Left renal pelvis (tissue), 4 donors: Measurements from ENCODE around the gene RABL2B. TPM values are rescaled to one million over a fixed set of nuclear protein-coding genes. Genes with fewer than 3 reads are reported as not detected.

Experiments used
- DNase-seq, 4 donors: peaks; one replicate each; pipeline ENCODE4 v3.0.0-alpha.2; 2013; ENCODE audit warnings: low read depth in 4 of 4, low spot score in 3 of 4
- polyA plus RNA-seq, 4 donors: library from polyadenylated mRNA; unstranded; fragments of 120-200 nt; gene quantifications; one replicate each; pipeline ENCODE4 v1.2.1, GENCODE V29; 2013; ENCODE audit not compliant: insufficient read length in 4 of 4

The RABL2B gene
- polyA plus RNA-seq, 4 donors: 33.9 to 82.3 (median 54.0) TPM

DNA sequence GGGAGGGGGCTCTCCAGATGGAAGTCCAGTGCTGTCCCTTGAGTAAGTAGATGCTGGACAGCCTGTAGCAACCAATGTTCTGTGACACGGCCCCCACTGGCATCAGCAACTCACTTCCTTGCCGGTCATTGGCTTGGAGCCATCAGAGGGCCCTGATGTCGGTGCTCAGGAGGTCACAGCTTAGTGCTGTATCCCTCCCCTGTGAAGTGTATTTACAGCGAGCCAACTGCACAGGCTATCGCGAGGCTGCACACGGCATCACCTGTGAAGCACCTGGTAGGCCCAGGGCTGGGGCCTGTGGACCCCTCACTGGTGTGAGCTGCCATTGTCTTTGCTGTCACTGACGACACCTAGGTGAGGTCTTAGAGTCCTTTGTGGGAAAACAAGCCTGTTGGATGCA lies 58.8 kb downstream of the RABL2B start:
- DNase-seq: no peak

GRCh38 chr22:50723991-50724390 lies 59.4 kb downstream of the RABL2B start:
- DNase-seq: no peak

GRCh38 chr22:50722716-50723428 lies 60.6 kb downstream of the RABL2B start:
- no peak for DNase-seq

DNA sequence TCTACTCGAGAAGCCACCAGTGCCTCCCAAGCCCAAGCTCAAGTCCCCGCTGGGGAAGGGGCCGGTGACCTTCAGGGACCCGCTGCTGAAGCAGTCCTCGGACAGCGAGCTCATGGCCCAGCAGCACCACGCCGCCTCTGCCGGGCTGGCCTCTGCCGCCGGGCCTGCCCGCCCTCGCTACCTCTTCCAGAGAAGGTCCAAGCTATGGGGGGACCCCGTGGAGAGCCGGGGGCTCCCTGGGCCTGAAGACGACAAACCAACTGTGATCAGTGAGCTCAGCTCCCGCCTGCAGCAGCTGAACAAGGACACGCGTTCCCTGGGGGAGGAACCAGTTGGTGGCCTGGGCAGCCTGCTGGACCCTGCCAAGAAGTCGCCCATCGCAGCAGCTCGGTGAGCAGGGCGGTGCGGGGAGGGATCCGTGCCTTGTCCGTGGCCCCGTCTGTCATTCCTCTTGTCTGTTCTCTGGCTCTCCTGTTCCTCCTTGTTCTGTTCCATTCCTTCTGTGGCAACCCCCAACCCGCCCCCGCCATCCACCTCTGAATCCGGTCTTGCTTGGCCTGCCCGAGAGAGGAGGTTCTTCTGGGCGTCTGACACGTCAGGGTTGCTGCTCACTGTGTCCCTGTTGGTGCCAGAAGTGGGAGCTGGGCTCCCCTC lies 61.3 kb downstream of the RABL2B start:
- DNase-seq: no peak

DNA sequence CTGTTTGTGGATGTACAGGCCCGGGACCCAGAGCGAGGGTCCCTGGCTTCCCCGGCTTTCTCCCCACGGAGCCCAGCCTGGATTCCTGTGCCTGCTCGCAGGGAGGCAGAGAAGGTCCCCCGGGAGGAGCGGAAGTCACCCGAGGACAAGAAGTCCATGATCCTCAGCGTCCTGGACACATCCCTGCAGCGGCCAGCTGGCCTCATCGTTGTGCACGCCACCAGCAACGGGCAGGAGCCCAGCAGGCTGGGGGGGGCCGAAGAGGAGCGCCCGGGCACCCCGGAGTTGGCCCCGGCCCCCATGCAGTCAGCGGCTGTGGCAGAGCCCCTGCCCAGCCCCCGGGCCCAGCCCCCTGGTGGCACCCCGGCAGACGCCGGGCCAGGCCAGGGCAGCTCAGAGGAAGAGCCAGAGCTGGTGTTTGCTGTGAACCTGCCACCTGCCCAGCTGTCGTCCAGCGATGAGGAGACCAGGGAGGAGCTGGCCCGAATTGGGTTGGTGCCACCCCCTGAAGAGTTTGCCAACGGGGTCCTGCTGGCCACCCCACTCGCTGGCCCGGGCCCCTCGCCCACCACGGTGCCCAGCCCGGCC lies 62.1 kb downstream of the RABL2B start:
- no peak for DNase-seq

DNA sequence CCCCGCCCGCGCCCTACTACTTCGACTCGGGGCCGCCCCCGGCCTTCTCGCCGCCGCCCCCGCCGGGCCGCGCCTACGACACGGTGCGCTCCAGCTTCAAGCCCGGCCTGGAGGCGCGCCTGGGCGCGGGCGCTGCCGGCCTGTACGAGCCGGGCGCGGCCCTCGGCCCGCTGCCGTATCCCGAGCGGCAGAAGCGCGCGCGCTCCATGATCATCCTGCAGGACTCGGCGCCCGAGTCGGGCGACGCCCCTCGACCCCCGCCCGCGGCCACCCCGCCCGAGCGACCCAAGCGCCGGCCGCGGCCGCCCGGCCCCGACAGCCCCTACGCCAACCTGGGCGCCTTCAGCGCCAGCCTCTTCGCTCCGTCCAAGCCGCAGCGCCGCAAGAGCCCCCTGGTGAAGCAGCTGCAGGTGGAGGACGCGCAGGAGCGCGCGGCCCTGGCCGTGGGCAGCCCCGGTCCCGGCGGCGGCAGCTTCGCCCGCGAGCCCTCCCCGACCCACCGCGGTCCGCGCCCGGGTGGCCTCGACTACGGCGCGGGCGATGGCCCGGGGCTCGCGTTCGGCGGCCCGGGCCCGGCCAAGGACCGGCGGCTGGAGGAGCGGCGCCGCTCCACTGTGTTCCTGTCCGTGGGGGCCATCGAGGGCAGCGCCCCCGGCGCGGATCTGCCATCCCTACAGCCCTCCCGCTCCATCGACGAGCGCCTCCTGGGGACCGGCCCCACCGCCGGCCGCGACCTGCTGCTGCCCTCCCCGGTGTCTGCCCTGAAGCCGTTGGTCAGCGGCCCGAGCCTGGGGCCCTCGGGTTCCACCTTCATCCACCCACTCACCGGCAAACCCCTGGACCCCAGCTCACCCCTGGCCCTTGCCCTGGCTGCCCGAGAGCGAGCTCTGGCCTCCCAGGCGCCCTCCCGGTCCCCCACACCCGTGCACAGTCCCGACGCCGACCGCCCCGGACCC lies 62.9 kb downstream of the RABL2B start:
- DNase-seq: no peak

DNA sequence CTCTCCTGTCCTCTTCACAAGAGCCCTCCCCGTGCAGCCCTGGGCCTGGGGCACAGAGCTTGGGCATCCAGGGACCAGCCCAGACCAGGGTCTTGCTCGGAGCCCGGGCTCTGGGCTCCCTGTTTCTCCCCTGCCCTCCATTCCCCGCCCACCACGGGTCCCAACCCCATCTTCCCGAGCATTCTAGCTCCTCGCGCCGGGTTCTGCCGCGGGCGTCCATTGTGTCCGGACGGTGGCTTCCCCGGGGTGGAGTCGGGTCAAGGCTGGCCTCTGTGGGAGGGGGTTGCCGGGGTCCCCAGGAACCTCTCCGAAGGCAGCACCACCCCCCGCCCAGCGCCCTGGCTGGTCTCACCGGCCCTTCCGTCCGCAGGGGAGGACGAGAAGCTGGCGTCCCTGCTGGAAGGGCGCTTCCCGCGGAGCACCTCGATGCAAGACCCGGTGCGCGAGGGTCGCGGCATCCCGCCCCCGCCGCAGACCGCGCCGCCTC lies 63.6 kb downstream of the RABL2B start:
- DNase-seq: no peak

DNA sequence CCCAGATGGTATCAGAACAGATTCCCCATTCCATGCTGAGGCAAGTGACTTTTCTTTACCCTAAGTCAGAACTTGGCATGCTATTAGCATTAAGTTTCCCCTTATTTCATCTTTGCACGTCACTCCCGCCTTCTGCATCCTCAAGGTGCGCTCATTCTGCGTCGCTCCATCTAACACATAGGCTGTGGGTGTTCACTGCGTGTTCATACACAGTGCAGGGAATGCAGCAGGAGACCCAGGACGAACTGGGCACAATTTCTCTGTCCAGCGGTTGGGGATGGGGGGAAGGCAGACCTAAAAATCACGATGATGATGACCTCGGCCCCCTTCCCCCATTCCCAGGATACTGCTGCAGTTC lies 65.1 kb downstream of the RABL2B start:
- DNase-seq: no peak

DNA sequence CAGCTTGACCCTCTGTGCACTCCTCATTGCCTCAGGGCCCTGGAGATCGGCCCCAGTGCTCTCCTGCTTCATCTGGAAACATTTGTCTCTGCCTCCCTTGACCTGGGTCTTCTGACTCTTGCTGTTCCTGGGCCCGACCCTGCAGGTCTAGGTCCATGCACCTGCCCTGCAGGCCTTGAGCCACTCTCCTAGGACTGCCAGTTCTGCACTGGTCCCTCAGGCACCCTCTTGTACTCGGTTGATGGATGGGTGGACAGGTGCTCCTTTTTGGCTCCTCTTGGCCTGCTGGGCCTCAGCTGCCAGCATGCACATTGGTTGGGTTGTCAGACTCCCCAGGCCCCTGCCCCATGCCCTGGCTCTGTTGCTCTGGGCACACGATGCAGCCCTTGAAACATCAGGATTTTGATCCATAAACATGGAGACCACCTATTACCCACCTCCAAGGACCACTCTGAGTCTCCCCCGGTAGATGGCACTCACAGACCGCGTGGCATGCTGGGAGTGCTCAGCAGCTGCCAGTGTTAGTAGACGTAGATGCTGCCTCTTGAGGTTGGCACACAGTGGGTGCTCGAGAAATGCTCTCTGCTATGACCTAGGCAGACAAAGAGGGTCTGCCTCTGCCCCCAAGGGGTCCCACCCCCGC lies 65.6 kb downstream of the RABL2B start:
- DNase-seq: no peak

Other genes with a start within 250 kb of the RABL2B start
- gene KLHDC7B, start 237.7 kb downstream of the RABL2B start, polyA plus RNA-seq: under 1 TPM; 0.03 to 0.47 (median 0.32) TPM
- gene SYCE3, start 220.7 kb downstream of the RABL2B start, polyA plus RNA-seq: under 1 TPM in 1 of 4 donors, not detected in 3; 0.42 TPM
- 10 to 100 TPM in 2 of 4 donors, 1 to 10 TPM in 2; 7.5 to 17.4 (median 10.2) TPM for gene CPT1B, start 205.2 kb downstream of the RABL2B start, polyA plus RNA-seq
- gene CHKB, start 200.8 kb downstream of the RABL2B start, polyA plus RNA-seq: 10 to 100 TPM; 71.6 to 88.6 (median 81.1) TPM
- 1 to 10 TPM in 2 of 4 donors, under 1 TPM in 2; 0.72 to 3.5 (median 0.93) TPM for gene MAPK8IP2, start 182.8 kb downstream of the RABL2B start, polyA plus RNA-seq
- gene ARSA, start 155.5 kb downstream of the RABL2B start, polyA plus RNA-seq: 10 to 100 TPM in 3 of 4 donors, 1 to 10 TPM in 1; 6.3 to 26.6 (median 13.4) TPM
- gene SHANK3, start 110.8 kb downstream of the RABL2B start, polyA plus RNA-seq: 10 to 100 TPM; 10.2 to 25.3 (median 13.4) TPM
- gene ACR, start 45.4 kb downstream of the RABL2B start, polyA plus RNA-seq: under 1 TPM; 0.52 to 0.76 (median 0.52) TPM